ACC112 (cell line): ENCODE measurements around the gene TRAPPC14.
A peak's percentile ranks its signal among the peaks of the same experiment; 100 is the strongest.
"Not testable (repeated sequence)": the region's sequence is repeated elsewhere in the genome, so short reads cannot be mapped to it uniquely, and the experiment has no call there.

Source experiments
- H2AFZ ChIP-seq: fragments of 200-600 bp; sonication (generic); one replicate; pipeline ENCODE4 v1.6.0; 2017; ENCODE audit warnings: antibody characterized with exemption, low read length; ENCODE audit not compliant: unreplicated experiment
- H3K27ac ChIP-seq: fragments of 200-600 bp; sonication (generic); 2 replicates; pipeline ENCODE4 v1.5.1; 2014; ENCODE audit warnings: low read depth, mild to moderate bottlenecking, antibody characterized with exemption, low read length, moderate library complexity
- H3K27me3 ChIP-seq: fragments of 200-600 bp; sonication (generic); 2 replicates; pipeline ENCODE4 v1.6.1; 2014; ENCODE audit warnings: mild to moderate bottlenecking, antibody characterized with exemption, low read length, moderate library complexity, mixed read lengths; ENCODE audit not compliant: insufficient read depth
- H3K36me3 ChIP-seq: fragments of 200-600 bp; sonication (generic); 2 replicates; pipeline ENCODE4 v1.6.1; 2016; ENCODE audit warnings: mild to moderate bottlenecking, antibody characterized with exemption, low read length, moderate library complexity, mixed read lengths; ENCODE audit not compliant: insufficient read depth
- H3K4me1 ChIP-seq: fragments of 200-600 bp; sonication (generic); one replicate; pipeline ENCODE4 v1.6.1; 2016; ENCODE audit warnings: low read length, mixed read lengths; ENCODE audit not compliant: insufficient read depth, unreplicated experiment, control insufficient read depth
- H3K4me3 ChIP-seq: fragments of 200-600 bp; sonication (generic); 2 replicates; pipeline ENCODE4 v1.5.1; 2014; ENCODE audit warnings: mild to moderate bottlenecking, low read depth, low read length
- H3K79me2 ChIP-seq: fragments of 200-600 bp; sonication (generic); one replicate; pipeline ENCODE4 v1.6.0; 2016; ENCODE audit warnings: low read length; ENCODE audit not compliant: control insufficient read depth, unreplicated experiment, insufficient read depth

TRAPPC14 gene

GRCh38 chr7:100189061-100189460, 30.5 kb upstream of the TRAPPC14 start:
- Histone ChIP-seq H3K79me2 (no peaks in the 10 kb centered on the region), H3K27ac (no peak overlapping the region), H3K4me1 (peaks cover 6% of the 10 kb centered on the region), H3K4me3 (no peak overlapping the region), H3K36me3 (no peaks in the 10 kb centered on the region), H2AFZ (no peak overlapping the region), H3K27me3 (no peaks in the 10 kb centered on the region)

DNA sequence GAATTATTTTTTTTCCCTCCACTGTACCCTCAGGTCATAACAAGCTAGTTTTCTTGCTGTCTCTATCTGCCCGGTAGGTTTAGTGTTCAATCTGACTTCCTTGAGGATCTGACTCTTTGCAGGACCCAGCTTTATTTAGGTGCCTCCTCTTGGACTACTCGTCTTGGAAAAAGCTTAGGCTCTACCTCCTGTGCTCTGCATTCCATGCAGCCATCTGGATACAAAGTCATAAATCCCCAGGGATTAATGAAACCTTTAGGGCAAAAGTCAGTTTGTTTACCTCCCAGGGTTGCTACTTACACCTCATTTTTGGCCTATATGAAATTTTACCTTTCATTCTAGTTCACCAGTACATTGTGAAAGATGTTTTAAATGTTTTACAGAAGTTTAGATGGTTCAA, 27.2 kb upstream of the TRAPPC14 start:
- H3K27me3 ChIP-seq: no peaks in the 10 kb centered on the region
- H3K4me3 ChIP-seq: no peak overlapping the region
- no peak overlapping the region for H2AFZ ChIP-seq
- H3K79me2 ChIP-seq: no peaks in the 10 kb centered on the region
- no peaks in the 10 kb centered on the region for H3K4me1 ChIP-seq
- no peak overlapping the region for H3K27ac ChIP-seq
- H3K36me3 ChIP-seq: no peaks in the 10 kb centered on the region

DNA sequence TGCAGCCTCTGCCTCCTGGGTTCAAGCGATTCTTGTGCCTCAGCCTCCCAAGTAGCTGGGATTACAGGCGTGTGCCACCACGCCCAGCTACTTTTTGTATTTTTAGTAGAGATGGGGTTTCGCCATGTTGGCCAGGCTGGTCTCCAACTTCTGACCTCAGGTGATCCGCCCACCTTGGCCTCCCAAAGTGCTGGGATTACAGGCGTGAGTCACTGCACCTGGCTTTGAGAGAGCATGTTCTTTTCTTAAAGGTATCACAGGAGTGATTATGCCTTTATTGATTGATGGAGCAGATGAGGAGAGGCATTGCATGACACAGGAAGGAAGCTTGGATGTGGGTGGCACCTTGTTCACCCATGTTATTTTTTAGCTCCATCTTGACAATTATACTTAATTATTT, 24.6 kb upstream of the TRAPPC14 start:
- not testable (repeated sequence) for H3K79me2 ChIP-seq, H2AFZ ChIP-seq, H3K27me3 ChIP-seq, H3K36me3 ChIP-seq, H3K4me3 ChIP-seq, H3K4me1 ChIP-seq, H3K27ac ChIP-seq

- not testable (repeated sequence) for H3K4me1 ChIP-seq, H3K27ac ChIP-seq, H2AFZ ChIP-seq
Measured at GRCh38 chr7:100182616-100183015, 24.1 kb upstream of the TRAPPC14 start.

GRCh38 chr7:100180084-100180483, 21.6 kb upstream of the TRAPPC14 start:
- not testable (repeated sequence) for H2AFZ ChIP-seq, H3K4me1 ChIP-seq, H3K4me3 ChIP-seq, H3K27ac ChIP-seq, H3K36me3 ChIP-seq, H3K27me3 ChIP-seq, H3K79me2 ChIP-seq

More at GRCh38 chr7:100182616-100183015, 24.1 kb upstream of the TRAPPC14 start:
- H3K79me2 ChIP-seq, H3K27me3 ChIP-seq, H3K36me3 ChIP-seq, H3K4me3 ChIP-seq: not testable (repeated sequence)

DNA sequence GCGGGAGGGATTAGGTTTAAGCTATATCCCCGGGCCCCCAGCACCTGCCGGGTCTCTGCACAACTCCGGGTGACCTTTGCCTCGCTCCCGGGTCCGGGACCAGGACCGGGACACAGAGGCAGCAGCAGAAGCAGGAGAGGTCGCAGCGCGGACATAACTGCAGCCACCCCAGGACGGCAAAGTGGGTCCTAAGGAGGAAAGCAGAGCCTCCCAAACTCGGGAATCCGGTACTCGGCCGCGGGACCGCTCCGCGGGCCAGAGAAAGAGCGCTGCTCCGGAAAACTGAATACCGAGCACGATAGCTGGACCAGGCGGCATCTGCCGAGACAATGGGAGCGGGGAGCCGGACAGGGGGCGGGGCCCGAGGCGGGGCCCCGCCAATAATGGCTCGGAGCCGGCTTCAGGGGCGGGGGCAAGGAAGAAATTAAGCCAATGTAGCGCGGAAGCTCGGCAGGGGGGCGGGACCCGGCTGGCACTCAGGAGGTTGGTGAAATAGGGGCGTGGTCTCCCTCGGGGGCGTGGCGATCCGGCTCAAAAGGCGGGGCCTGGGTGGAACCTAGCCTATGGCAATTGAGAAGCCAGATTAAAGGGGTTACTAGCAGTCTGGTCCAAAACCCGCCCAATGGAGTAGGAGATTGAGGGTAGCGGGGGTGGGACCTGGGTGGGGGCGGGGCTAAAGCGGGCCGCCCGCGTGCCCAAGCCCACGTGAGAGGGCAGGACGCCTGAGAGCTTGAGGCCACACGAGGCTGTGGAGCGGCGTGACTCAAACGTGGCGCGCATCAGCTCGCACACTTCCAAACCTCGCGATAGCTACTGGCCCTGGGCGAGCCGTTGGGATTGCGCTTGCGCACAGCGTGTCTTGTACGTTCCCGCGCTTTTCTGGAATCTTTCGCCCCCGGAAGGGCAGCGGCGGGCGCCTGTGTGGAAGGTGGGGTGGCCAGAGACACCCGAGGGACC, 18.8 kb upstream of the TRAPPC14 start, which contains the start of the genes GPC2 and STAG3:
Gene GPC2, minus strand, starts transcription at position 337 of the 957 bp plus-strand sequence. Its CDS starts 182 bp downstream, at position 155.
Gene STAG3, plus strand, starts transcription at position 874 of the 957 bp plus-strand sequence. CDS start 2,639 bp downstream, outside the sequence.
- H3K4me1 ChIP-seq: peaks cover 5% of the 10 kb centered on the region
- H3K79me2 ChIP-seq: no peaks in the 10 kb centered on the region
- no peaks in the 10 kb centered on the region for H3K27me3 ChIP-seq
- peak within 1 kb of the TSS; percentile 37; the same call in 1 of the 2 replicates for H3K27ac ChIP-seq
- peak within 1 kb of the TSS; percentile 69 for H2AFZ ChIP-seq
- H3K36me3 ChIP-seq: no peaks in the 10 kb centered on the region
- peak within 1 kb of the TSS; percentile 82 for H3K4me3 ChIP-seq

GRCh38 chr7:100176096-100177044, 17.8 kb upstream of the TRAPPC14 start:
- H3K27me3 ChIP-seq: no peaks in the 10 kb centered on the region
- H2AFZ ChIP-seq: peak overlapping the region; percentile 66
- H3K27ac ChIP-seq: no peak overlapping the region
- H3K36me3 ChIP-seq: no peaks in the 10 kb centered on the region
- no peaks in the 10 kb centered on the region for H3K79me2 ChIP-seq
- H3K4me3 ChIP-seq: peak overlapping the region; percentile 82
- peaks cover 5% of the 10 kb centered on the region for H3K4me1 ChIP-seq

GRCh38 chr7:100175296-100175935, 16.9 kb upstream of the TRAPPC14 start:
- no peak overlapping the region for H3K27ac ChIP-seq
- H3K36me3 ChIP-seq: no peaks in the 10 kb centered on the region
- H3K27me3 ChIP-seq: peaks cover 3% of the 10 kb centered on the region; the same call in 1 of the 2 replicates
- H3K4me1 ChIP-seq: peaks cover 5% of the 10 kb centered on the region
- H2AFZ ChIP-seq: no peak overlapping the region
- H3K4me3 ChIP-seq: no peak overlapping the region
- H3K79me2 ChIP-seq: no peaks in the 10 kb centered on the region

- Histone ChIP-seq H3K27ac (no peak overlapping the region), H3K36me3 (no peaks in the 10 kb centered on the region), H3K27me3 (peaks cover 3% of the 10 kb centered on the region; the same call in 1 of the 2 replicates)
Measured at GRCh38 chr7:100174582-100174981, 16.1 kb upstream of the TRAPPC14 start.

More at GRCh38 chr7:100174582-100174981, 16.1 kb upstream of the TRAPPC14 start:
- Histone ChIP-seq H2AFZ (no peak overlapping the region), H3K79me2 (no peaks in the 10 kb centered on the region), H3K4me1 (peaks cover 5% of the 10 kb centered on the region), H3K4me3 (no peak overlapping the region)
